Stimulated activated CD8-positive, alpha-beta memory T cell treated with anti-CD3 and anti-CD28 coated beads, Interleukin-2, amount 100 ng/mL, for 48 hours (primary cell): ENCODE measurements around the gene MYO1H.
"Not testable (repeated sequence)": the region's sequence is repeated elsewhere in the genome, so short reads cannot be mapped to it uniquely, and the experiment has no call there.

Experiments used
- DNase-seq, 2 donors: peaks; one replicate each; pipeline ENCODE4 v3.0.0-alpha.2; 2020; ENCODE audit warnings: low read depth in 2 of 2

MYO1H gene

DNA sequence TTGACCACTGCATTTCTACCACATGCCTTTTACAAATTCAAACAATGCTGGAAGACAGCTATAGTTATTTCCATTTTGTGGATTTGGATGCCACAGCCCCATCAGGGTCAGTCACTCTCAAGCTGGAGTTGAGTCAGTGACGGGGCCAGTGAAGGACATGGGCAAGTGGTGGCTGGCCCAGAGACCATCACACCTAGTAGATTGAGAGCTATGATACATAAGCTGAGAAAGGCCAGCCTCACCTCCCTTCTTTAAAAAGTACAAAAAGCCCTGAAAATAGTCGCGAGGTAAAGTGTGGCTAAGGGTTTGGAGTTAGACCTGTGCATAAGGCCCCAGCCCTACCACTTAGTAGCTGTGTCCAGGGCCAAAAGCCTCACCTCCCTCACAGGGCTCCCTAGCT, 125.3 kb downstream of the MYO1H start:
- DNase-seq, result no peak

- not testable (repeated sequence) for DNase-seq
These were observed 126.0 kb downstream of the MYO1H start for GRCh38 chr12:109473526-109474270.

- no peak for DNase-seq
These were observed 127.4 kb downstream of the MYO1H start for GRCh38 chr12:109475121-109475520.

GRCh38 chr12:109475993-109476806, 128.5 kb downstream of the MYO1H start:
- DNase-seq, result no peak

GRCh38 chr12:109476807-109477184, 129.1 kb downstream of the MYO1H start:
- DNase-seq, result no peak

GRCh38 chr12:109477185-109477962, 129.7 kb downstream of the MYO1H start, which contains the start of the genes KCTD10 and UBE3B:
KCTD10 (minus strand) TSS chr12:109477300; CDS start chr12:109477262, 38 bp downstream.
UBE3B (plus strand) TSS chr12:109477634; CDS start chr12:109483552, 5,918 bp downstream.
- DNase-seq, result peak; percentile 83

DNA sequence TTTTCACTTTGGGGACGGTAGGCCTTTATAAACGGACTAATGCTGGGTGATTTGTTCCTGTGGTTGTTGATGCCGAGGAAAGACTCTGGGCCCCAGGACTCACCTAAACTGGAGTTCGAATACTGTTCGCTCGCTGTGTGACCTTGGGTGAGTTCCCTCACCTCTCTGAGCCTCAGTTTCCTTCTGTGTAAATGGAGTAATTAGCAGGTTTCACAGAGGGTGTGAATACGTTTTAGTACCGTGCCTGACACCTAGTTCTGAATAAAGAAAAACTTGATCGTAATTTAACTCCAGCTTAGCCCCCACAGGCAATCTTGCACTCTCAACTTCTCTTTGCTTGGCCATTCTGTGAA, 130.2 kb downstream of the MYO1H start:
- no peak for DNase-seq

- DNase-seq, result no peak
These were observed 132.1 kb downstream of the MYO1H start for GRCh38 chr12:109479761-109480160.

GRCh38 chr12:109480356-109480755, 132.7 kb downstream of the MYO1H start:
- DNase-seq, result no peak

- no peak for DNase-seq
These were observed 134.2 kb downstream of the MYO1H start for GRCh38 chr12:109481863-109482262.

- no peak for DNase-seq
These were observed 134.8 kb downstream of the MYO1H start for GRCh38 chr12:109482491-109482890.

DNA sequence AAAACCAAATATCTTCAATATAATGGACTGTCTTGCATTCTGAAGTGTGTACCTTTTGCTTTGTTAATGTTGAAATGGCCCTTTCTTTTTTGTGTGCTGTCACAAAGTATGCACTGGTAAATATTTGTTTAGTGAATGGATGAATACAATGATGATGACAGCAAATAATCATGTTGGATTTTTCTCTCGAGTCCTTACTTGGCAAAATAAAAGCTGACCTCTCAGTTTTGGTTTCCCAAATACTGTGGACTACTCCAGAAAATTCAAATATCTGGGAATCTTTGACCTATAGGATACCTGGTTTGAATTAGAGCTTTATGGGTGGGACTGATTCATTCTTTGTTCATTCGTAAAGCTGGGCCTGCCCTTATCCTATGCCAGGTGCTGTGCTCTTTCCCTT, 135.2 kb downstream of the MYO1H start:
- no peak for DNase-seq

GRCh38 chr12:109483346-109483745, 135.6 kb downstream of the MYO1H start:
- no peak for DNase-seq

- no peak for DNase-seq
These were observed 137.5 kb downstream of the MYO1H start for GRCh38 chr12:109485201-109485600.

DNA sequence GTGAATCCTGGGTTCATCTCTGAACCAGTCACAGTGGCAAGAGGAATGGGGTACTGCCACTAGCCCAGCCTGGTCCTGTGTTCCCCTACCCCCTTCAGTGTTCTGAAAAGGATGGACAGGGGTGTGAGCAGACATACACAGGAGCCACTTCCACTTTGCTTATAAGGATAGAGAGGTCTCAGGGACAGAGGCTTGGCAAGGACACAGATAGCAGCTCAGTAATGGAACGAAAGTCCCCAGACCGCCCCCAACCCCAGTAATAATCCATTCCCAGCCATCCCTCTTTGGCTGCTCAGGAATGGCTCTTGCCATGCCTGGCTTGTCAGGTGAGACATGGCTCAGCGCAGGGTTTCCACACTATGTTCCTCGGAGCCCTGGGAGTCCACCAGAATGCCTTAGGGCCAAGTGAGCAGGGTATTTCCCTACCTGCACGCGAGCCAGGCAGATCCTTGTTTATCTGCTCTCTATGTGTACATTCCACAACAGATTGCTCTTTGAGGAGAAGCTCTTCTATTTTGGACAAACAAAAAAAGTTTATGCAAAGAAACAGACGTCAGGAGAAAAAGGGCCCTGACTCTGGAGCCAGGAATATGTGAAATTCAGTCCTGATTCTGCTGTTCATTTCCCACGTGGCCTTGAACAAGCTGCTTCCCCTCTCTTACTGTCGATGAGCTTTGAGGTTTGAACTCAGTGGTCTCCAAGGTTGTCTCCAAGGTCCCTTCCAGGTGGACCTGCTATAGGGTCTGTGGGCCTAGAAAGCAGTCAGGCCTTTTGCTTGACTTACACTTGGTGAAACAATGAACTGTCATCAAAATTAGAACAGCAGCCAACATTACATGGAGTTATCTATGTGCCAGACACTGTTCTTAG, 139.7 kb downstream of the MYO1H start:
- no peak for DNase-seq

GRCh38 chr12:109488051-109488665, 140.5 kb downstream of the MYO1H start:
- no peak for DNase-seq

DNA sequence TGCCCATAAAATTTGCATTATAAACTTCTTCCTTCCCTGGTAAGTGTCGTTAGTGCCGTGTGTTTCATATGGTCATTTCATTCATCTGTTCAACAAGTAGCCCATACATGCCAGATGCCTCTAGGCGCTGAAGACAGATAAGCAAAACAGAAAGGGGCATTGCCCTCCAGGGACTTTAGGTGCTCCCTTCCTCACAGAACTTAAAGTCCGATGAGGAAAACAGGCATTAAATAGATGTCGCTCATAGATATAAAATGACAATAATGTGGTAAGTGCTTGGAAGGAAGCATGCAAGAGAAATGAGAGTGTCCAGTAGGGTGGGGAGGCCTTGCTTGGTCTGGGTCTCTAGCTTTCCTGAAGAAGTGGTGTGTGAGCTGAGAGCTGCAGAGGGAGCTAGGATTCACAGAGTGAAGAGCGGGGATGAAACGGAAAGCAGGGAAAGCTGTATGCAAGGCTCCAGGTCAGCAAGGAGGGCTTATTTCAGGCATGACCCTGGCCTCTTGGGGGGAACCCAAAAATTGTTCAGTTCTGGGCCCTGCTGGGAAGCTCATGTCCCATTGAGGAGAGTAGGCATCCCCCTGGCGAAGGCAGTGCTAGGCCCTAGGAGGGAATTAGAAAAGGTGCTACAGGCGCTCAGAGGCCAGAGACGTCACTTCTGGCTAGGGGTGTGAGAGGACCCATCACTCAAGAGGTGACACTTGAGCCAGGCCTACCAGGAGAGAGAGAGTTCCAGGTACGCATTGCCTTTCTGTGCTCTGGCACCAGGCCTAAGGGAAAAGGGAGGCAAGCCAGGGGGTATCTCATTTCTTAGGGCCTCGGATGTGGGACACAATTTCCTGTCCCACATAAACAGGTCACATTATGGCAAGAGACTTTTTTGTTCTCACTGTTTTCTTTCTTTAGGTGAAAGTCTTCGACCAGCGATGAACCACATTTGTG, 141.6 kb downstream of the MYO1H start:
- no peak for DNase-seq

GRCh38 chr12:109489955-109490565, 142.4 kb downstream of the MYO1H start:
- no peak for DNase-seq

- no peak for DNase-seq
These were observed 144.0 kb downstream of the MYO1H start for GRCh38 chr12:109491671-109492070.
